Stimulated activated effector memory CD8-positive, alpha-beta T cell treated with anti-CD3 and anti-CD28 coated beads, Interleukin-12 subunit alpha, Interleukin-12 subunit beta, amount 100 ng/mL, for 72 hours (primary cell): ENCODE data around the gene ELOVL4.

ENCODE experiments used
- ATAC-seq: fragments of 150-1000 bp; cut with Tn5 transposase; 2 replicates; pipeline ENCODE4 v1.10.0; 2021
- DNase-seq, 2 donors: peaks; one replicate each; pipeline ENCODE4 v3.0.0; 2021 to 2022; ENCODE audit warnings: low spot score in 2 of 2
- H3K27ac Mint-ChIP-seq: one replicate; pipeline ENCODE4 v1.8.0; 2022; ENCODE audit warnings: mild to moderate bottlenecking, mixed read lengths
- H3K36me3 Mint-ChIP-seq: one replicate; pipeline ENCODE4 v1.8.0; 2022; ENCODE audit warnings: mild to moderate bottlenecking, mixed read lengths
- H3K4me1 Mint-ChIP-seq: one replicate; pipeline ENCODE4 v1.8.0; 2022; ENCODE audit warnings: mixed read lengths
- H3K4me3 Mint-ChIP-seq: one replicate; pipeline ENCODE4 v1.8.0; 2022; ENCODE audit warnings: mild to moderate bottlenecking, mixed read lengths
- H3K9me3 Mint-ChIP-seq: one replicate; pipeline ENCODE4 v1.8.0; 2022; ENCODE audit warnings: mixed read lengths

ELOVL4 gene

DNA sequence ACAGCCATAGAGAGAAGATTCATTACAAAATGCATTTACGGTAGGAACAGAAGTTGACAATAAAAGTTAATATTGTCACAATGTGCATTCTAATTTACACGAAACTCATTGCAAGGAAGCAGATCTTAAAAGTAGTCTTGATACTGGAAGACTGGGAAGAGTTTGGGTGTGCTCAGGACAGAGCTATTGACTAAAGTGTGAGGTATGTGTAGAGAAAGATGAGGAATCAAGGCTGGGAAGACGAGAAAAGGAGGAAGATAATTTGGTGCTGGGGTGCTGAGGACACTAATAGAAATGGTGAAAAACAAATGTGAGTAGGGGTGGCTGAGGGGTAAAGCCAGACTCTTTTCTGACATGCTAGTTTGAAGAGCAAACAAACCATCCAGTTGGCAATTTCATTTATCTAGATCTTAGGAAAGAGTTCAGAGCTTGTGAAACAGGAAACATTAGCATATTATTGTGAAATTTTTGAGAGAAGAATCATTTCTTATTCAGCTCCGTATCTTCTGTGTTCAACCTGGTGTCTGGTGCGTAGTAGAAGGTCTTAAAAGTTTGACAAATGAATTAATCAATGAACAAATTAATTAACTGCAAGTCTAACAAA, 72.7 kb downstream of the ELOVL4 start:
- Mint-ChIP-seq H3K27ac (no peak overlapping the region), H3K36me3 (no peaks in the 10 kb centered on the region), H3K9me3 (no peaks in the 10 kb centered on the region), H3K4me3 (no peak overlapping the region), H3K4me1 (peaks cover 10% of the 10 kb centered on the region)
- ATAC-seq: no peak
- DNase-seq: no peak

DNA sequence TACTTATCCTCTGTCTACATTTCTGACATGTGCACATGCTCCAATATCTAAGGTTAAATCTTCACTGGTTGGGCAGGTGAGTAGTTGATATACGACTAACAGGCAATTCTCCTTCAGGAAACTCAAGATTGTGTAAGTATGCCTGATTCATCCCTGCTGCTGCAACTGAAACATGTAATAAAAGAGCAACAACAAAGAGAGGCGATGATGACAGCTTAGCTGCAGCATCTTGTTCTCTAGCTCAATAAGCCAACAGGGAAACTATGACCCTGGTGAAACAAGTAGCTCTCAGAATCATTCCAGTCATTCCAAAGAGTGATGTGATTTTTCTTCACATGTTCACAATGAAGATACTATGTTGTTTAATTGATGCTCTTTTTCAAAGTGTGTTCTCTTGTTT, 74.4 kb downstream of the ELOVL4 start:
- no peaks in the 10 kb centered on the region for H3K36me3 Mint-ChIP-seq
- peaks cover 15% of the 10 kb centered on the region for H3K4me1 Mint-ChIP-seq
- no peaks in the 10 kb centered on the region for H3K9me3 Mint-ChIP-seq
- H3K27ac Mint-ChIP-seq: no peak overlapping the region
- ATAC-seq (no peak), DNase-seq (no peak)
- no peak overlapping the region for H3K4me3 Mint-ChIP-seq

DNA sequence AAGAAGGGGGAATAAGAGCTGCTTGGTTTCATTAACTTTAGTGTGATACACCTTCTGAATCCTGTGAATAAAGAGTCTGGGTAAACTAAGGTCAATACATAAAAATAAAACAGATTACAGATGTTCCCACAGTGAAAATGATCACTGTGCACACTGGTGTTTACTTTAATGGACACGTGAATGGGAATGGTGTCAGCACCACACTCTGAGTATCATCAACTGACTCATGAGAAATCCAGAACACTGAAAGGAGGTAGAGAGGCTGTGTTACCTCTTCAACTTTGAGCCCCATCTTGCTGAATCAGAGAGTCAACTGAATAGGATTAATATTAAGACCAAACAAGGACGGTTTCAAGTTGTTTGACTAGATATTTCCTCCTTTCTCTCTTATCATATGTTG, 75.0 kb downstream of the ELOVL4 start:
- H3K36me3 Mint-ChIP-seq: no peaks in the 10 kb centered on the region
- peaks cover 15% of the 10 kb centered on the region for H3K4me1 Mint-ChIP-seq

DNA sequence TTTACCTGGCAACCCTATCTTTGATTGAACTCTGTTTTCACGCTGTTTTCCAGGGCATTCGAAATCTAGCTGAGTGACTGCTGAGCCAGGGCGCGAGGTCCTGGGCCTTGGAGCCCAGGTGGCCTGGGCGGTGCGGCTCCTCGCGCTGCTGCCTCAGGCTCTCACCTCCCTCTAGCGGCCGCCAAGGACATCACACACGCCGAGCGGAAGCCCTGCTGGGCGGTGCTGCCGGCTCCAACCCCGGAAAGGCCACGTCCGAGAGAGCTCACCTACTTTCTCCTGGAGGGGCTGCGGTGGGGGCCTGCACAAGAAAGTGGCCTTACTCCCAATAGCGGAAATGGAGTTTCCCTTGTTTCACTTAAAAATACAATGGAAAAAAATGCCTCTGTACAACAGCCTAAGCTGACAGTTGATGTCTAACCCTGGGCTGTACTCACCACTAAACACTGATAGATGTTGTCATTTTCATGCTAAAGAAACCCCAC, 77.7 kb downstream of the ELOVL4 start:
- no peaks in the 10 kb centered on the region for H3K36me3 Mint-ChIP-seq
- peak; percentile 99 for ATAC-seq
- H3K4me1 Mint-ChIP-seq: peaks cover 15% of the 10 kb centered on the region
- peak; percentile 78 to 86 for DNase-seq
- peak overlapping the region; percentile 14 for H3K4me3 Mint-ChIP-seq
- H3K27ac Mint-ChIP-seq: peak overlapping the region; percentile 15
- no peaks in the 10 kb centered on the region for H3K9me3 Mint-ChIP-seq

More for the DNA sequence above, 75.0 kb downstream of the ELOVL4 start:
- no peak overlapping the region for H3K4me3 Mint-ChIP-seq
- DNase-seq (no peak), ATAC-seq (no peak)
- no peaks in the 10 kb centered on the region for H3K9me3 Mint-ChIP-seq
- H3K27ac Mint-ChIP-seq: no peak overlapping the region

DNA sequence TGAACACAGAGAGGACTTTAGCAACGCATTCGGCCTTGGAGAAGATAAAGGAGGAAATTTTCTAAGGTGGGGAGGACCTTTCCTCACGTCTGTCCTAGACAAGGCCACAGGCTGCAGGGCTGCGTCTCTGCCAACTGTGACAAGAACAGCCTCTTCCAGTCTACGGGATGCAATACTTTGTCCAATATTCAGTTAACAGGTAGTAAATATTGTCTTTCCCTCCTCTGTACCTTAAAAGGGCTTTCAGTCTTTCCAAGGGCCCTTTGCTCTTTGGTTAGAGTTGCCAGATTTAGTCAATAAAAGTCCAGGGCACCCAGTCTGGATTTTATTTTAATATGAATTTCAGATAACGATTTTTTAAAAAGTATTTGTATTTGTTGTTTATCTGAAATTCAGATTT, 78.2 kb downstream of the ELOVL4 start:
- no peaks in the 10 kb centered on the region for H3K9me3 Mint-ChIP-seq
- DNase-seq: no peak
- H3K4me1 Mint-ChIP-seq: peaks cover 15% of the 10 kb centered on the region
- H3K36me3 Mint-ChIP-seq: no peaks in the 10 kb centered on the region
- H3K27ac Mint-ChIP-seq: no peak overlapping the region
- no peak for ATAC-seq
- H3K4me3 Mint-ChIP-seq: no peak overlapping the region

DNA sequence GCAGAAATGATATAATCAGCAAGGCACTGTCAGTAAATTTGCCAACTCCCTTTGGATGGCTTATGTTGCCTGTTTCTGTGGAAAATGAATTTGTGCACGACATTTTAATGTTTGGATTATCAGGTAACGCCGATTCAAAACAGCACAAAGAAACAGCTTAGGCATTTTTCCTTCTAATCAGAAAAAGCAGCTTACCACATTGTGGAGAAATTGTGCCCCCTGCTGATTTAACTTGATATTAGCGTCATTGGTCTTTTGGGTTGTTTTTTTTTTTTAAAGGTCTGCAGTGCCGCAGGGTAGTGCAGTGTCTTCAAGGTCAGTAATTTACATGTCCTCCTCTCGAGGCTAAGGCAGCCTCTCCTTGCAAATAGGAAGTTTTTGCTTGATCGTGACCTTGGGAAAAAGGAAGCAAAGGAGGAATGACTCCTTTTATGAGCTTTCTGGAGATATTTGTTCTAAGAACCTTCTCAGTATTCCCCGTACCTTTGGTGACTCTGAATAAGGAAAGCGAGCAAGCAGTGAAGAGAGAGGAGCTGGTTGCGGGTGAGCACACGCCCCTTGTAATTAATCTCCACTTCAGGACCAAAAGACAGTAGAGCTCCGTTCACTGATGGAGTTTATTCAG, 79.1 kb downstream of the ELOVL4 start:
- Mint-ChIP-seq H3K4me1 (peaks cover 15% of the 10 kb centered on the region), H3K27ac (no peak overlapping the region), H3K4me3 (no peak overlapping the region), H3K9me3 (no peaks in the 10 kb centered on the region), H3K36me3 (no peaks in the 10 kb centered on the region)
- ATAC-seq: no peak
- DNase-seq: peak; percentile 19 to 56
